CD4-positive, alpha-beta T cell treated with Interleukin-10 for 1 hour (primary cell): Measurements from ENCODE around the gene MMP23B.

ENCODE experiments used
- DNase-seq: peaks from one replicate; pipeline ENCODE4 v3.0.0-alpha.2; 2020

The MMP23B gene

GRCh38 chr1:1602968-1603506, 28.9 kb upstream of the MMP23B start:
- DNase-seq, result no peak

- no peak for DNase-seq
Observed at GRCh38 chr1:1603671-1604373, 28.2 kb upstream of the MMP23B start.

GRCh38 chr1:1604374-1605033, 27.5 kb upstream of the MMP23B start:
- no peak for DNase-seq

GRCh38 chr1:1605034-1605591, 26.9 kb upstream of the MMP23B start:
- no peak for DNase-seq

- no peak for DNase-seq
Observed at GRCh38 chr1:1605724-1606123, 26.2 kb upstream of the MMP23B start.

GRCh38 chr1:1606232-1606631, 25.7 kb upstream of the MMP23B start:
- DNase-seq, result no peak

GRCh38 chr1:1609822-1610485, 22.0 kb upstream of the MMP23B start:
- DNase-seq, result no peak

GRCh38 chr1:1610796-1611195, 21.2 kb upstream of the MMP23B start:
- DNase-seq, result no peak

GRCh38 chr1:1612104-1612400, 19.9 kb upstream of the MMP23B start:
- no peak for DNase-seq

GRCh38 chr1:1613509-1614082, 18.4 kb upstream of the MMP23B start:
- DNase-seq, result no peak

- DNase-seq, result peak; percentile 68
Observed at GRCh38 chr1:1614204-1614953, 17.6 kb upstream of the MMP23B start.

GRCh38 chr1:1614954-1615255, 17.1 kb upstream of the MMP23B start:
- DNase-seq, result no peak

GRCh38 chr1:1615256-1616044, 16.5 kb upstream of the MMP23B start, which contains the start of gene MIB2:
Gene MIB2 (plus strand): TSS chr1:1615500. CDS start chr1:1623453, 7,953 bp downstream.
- DNase-seq, result peak; percentile 99

- DNase-seq, result peak; percentile 57
Observed at GRCh38 chr1:1616045-1616790, 15.8 kb upstream of the MMP23B start.

- DNase-seq, result no peak
Observed at GRCh38 chr1:1616838-1617237, 15.1 kb upstream of the MMP23B start.

- DNase-seq, result no peak
Observed at GRCh38 chr1:1617516-1617915, 14.5 kb upstream of the MMP23B start.

- no peak for DNase-seq
Observed at GRCh38 chr1:1617925-1618324, 14.0 kb upstream of the MMP23B start.

GRCh38 chr1:1618396-1619068, 13.4 kb upstream of the MMP23B start:
- DNase-seq, result no peak

- DNase-seq, result no peak
Observed at GRCh38 chr1:1619917-1620361, 12.0 kb upstream of the MMP23B start.

- no peak for DNase-seq
Observed at GRCh38 chr1:1620433-1621139, 11.4 kb upstream of the MMP23B start.
